ENCODE data around the gene MAGEC3. TPM values are rescaled to one million over a fixed set of nuclear protein-coding genes. Genes with fewer than 3 reads are reported as not detected.

Gene MAGEC3, protein sequence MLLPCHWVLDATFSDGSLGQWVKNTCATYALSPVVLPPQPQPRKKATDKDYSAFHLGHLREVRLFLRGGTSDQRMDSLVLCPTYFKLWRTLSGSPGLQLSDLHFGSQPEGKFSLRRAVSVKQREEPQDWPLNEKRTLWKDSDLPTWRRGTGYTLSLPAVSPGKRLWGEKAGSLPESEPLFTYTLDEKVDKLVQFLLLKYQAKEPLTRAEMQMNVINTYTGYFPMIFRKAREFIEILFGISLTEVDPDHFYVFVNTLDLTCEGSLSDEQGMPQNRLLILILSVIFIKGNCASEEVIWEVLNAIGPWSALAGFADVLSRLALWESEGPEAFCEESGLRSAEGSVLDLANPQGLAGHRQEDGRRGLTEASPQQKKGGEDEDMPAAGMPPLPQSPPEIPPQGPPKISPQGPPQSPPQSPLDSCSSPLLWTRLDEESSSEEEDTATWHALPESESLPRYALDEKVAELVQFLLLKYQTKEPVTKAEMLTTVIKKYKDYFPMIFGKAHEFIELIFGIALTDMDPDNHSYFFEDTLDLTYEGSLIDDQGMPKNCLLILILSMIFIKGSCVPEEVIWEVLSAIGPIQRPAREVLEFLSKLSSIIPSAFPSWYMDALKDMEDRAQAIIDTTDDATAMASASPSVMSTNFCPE
- total RNA-seq (2014; rRNA removed; shearing (Covaris generic)) (not detected in 2 replicates), polyA plus RNA-seq (2016; fragmentation: Nextera tagmentation; extraction: Ambion mirVana) (0.21 TPM in 1 of 2 replicates, not detected in the other)
- long read RNA-seq, result 0 reads

DNA sequence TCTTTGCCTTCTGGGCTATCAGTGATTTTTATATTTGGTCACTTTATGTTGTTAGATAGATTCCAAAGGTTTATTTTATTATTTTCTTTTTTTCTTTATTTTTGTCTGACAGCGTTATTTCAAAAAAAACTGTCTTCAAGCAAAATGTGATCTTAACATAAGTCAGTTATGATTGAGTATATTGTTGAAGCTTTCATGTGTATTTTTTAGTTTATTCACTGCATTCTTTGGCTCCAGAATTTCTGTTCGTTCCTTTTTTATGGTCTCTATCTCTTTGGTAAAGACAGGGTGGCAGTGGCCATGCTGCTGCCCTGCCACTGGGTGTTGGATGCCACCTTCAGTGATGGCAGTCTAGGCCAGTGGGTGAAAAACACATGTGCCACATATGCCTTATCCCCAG lies at the start of gene MAGEC3:
Gene MAGEC3 (plus strand): TSS at position 301 of the 400 bp plus-strand sequence. CDS start 0 bp downstream, at position 301.
- DNase-seq (ENCODE audit: low spot score) (no peak), ATAC-seq (no peak)
- no peak within 1 kb of the TSS for H3K27ac ChIP-seq (ENCODE audit: low read depth)
- H3K27ac Mint-ChIP-seq, result no peak within 1 kb of the TSS
- H3K4me3 ChIP-seq, result no peak within 1 kb of the TSS
- no peaks in the 10 kb centered on the region for H3K4me1 ChIP-seq (ENCODE audit: insufficient read depth)
- no peaks in the 10 kb centered on the region for H3K79me2 ChIP-seq (replicated peaks; ENCODE audit: insufficient read depth)
- H3K4me3 Mint-ChIP-seq, result no peak within 1 kb of the TSS
- no peaks in the 10 kb centered on the region for H3F3A ChIP-seq (replicated peaks; ENCODE audit: low read depth)
- no peaks in the 10 kb centered on the region for H3K27me3 Mint-ChIP-seq (ENCODE audit: insufficient read depth, low read depth, poor library complexity)
- no peaks in the 10 kb centered on the region for H3K36me3 ChIP-seq (ENCODE audit: insufficient read depth)
- H3K4me2 ChIP-seq, result no peak within 1 kb of the TSS
- H3K9me2 ChIP-seq (ENCODE audit: insufficient read depth), result no peaks in the 10 kb centered on the region
- H3K36me3 Mint-ChIP-seq (ENCODE audit: low read depth), result no peaks in the 10 kb centered on the region
- H3K9me3 Mint-ChIP-seq, result no peaks in the 10 kb centered on the region
- TF ChIP-seq, protein P1, sequence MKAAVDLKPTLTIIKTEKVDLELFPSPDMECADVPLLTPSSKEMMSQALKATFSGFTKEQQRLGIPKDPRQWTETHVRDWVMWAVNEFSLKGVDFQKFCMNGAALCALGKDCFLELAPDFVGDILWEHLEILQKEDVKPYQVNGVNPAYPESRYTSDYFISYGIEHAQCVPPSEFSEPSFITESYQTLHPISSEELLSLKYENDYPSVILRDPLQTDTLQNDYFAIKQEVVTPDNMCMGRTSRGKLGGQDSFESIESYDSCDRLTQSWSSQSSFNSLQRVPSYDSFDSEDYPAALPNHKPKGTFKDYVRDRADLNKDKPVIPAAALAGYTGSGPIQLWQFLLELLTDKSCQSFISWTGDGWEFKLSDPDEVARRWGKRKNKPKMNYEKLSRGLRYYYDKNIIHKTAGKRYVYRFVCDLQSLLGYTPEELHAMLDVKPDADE (IDR thresholded peaks at IDR 0.05), result no peak
- TF ChIP-seq EZH2phosphoT487 (IDR thresholded peaks at IDR 0.05; ENCODE audit: unreplicated experiment), result no peak
- no peak for TF ChIP-seq EZH2 (IDR thresholded peaks at IDR 0.05; ENCODE audit: low read depth, unreplicated experiment)
- no peak for TF ChIP-seq NANOG (IDR thresholded peaks at IDR 0.05; ENCODE audit: borderline replicate concordance)
- TF ChIP-seq ZNF331 (CRISPR knock-in tag; IDR thresholded peaks at IDR 0.05; ENCODE audit: low read depth), result no peak
- TF ChIP-seq, protein P2, sequence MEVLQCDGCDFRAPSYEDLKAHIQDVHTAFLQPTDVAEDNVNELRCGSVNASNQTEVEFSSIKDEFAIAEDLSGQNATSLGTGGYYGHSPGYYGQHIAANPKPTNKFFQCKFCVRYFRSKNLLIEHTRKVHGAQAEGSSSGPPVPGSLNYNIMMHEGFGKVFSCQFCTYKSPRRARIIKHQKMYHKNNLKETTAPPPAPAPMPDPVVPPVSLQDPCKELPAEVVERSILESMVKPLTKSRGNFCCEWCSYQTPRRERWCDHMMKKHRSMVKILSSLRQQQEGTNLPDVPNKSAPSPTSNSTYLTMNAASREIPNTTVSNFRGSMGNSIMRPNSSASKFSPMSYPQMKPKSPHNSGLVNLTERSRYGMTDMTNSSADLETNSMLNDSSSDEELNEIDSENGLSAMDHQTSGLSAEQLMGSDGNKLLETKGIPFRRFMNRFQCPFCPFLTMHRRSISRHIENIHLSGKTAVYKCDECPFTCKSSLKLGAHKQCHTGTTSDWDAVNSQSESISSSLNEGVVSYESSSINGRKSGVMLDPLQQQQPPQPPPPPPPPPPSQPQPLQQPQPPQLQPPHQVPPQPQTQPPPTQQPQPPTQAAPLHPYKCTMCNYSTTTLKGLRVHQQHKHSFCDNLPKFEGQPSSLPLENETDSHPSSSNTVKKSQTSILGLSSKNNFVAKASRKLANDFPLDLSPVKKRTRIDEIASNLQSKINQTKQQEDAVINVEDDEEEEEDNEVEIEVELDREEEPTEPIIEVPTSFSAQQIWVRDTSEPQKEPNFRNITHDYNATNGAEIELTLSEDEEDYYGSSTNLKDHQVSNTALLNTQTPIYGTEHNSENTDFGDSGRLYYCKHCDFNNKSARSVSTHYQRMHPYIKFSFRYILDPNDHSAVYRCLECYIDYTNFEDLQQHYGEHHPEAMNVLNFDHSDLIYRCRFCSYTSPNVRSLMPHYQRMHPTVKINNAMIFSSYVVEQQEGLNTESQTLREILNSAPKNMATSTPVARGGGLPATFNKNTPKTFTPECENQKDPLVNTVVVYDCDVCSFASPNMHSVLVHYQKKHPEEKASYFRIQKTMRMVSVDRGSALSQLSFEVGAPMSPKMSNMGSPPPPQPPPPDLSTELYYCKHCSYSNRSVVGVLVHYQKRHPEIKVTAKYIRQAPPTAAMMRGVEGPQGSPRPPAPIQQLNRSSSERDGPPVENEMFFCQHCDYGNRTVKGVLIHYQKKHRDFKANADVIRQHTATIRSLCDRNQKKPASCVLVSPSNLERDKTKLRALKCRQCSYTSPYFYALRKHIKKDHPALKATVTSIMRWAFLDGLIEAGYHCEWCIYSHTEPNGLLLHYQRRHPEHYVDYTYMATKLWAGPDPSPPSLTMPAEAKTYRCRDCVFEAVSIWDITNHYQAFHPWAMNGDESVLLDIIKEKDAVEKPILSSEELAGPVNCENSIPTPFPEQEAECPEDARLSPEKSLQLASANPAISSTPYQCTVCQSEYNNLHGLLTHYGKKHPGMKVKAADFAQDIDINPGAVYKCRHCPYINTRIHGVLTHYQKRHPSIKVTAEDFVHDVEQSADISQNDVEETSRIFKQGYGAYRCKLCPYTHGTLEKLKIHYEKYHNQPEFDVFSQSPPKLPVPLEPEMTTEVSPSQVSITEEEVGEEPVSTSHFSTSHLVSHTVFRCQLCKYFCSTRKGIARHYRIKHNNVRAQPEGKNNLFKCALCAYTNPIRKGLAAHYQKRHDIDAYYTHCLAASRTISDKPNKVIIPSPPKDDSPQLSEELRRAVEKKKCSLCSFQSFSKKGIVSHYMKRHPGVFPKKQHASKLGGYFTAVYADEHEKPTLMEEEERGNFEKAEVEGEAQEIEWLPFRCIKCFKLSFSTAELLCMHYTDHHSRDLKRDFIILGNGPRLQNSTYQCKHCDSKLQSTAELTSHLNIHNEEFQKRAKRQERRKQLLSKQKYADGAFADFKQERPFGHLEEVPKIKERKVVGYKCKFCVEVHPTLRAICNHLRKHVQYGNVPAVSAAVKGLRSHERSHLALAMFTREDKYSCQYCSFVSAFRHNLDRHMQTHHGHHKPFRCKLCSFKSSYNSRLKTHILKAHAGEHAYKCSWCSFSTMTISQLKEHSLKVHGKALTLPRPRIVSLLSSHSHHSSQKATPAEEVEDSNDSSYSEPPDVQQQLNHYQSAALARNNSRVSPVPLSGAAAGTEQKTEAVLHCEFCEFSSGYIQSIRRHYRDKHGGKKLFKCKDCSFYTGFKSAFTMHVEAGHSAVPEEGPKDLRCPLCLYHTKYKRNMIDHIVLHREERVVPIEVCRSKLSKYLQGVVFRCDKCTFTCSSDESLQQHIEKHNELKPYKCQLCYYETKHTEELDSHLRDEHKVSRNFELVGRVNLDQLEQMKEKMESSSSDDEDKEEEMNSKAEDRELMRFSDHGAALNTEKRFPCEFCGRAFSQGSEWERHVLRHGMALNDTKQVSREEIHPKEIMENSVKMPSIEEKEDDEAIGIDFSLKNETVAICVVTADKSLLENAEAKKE (CRISPR knock-in tag; IDR thresholded peaks at IDR 0.05), result no peak
- TF ChIP-seq POLR2AphosphoS5 (IDR thresholded peaks at IDR 0.05; ENCODE audit: low read depth), result no peak
- no peak for TF ChIP-seq JUNB (IDR thresholded peaks at IDR 0.05; ENCODE audit: unreplicated experiment)
- TF ChIP-seq, protein P3, sequence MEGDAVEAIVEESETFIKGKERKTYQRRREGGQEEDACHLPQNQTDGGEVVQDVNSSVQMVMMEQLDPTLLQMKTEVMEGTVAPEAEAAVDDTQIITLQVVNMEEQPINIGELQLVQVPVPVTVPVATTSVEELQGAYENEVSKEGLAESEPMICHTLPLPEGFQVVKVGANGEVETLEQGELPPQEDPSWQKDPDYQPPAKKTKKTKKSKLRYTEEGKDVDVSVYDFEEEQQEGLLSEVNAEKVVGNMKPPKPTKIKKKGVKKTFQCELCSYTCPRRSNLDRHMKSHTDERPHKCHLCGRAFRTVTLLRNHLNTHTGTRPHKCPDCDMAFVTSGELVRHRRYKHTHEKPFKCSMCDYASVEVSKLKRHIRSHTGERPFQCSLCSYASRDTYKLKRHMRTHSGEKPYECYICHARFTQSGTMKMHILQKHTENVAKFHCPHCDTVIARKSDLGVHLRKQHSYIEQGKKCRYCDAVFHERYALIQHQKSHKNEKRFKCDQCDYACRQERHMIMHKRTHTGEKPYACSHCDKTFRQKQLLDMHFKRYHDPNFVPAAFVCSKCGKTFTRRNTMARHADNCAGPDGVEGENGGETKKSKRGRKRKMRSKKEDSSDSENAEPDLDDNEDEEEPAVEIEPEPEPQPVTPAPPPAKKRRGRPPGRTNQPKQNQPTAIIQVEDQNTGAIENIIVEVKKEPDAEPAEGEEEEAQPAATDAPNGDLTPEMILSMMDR (conservative IDR thresholded peaks at IDR 0.05; ENCODE audit: low read depth in 2 of 2), result no peak
- TF ChIP-seq CREB1 (CRISPR knock-in tag; IDR thresholded peaks at IDR 0.05; ENCODE audit: low read depth), result no peak
- TF ChIP-seq, protein P4, sequence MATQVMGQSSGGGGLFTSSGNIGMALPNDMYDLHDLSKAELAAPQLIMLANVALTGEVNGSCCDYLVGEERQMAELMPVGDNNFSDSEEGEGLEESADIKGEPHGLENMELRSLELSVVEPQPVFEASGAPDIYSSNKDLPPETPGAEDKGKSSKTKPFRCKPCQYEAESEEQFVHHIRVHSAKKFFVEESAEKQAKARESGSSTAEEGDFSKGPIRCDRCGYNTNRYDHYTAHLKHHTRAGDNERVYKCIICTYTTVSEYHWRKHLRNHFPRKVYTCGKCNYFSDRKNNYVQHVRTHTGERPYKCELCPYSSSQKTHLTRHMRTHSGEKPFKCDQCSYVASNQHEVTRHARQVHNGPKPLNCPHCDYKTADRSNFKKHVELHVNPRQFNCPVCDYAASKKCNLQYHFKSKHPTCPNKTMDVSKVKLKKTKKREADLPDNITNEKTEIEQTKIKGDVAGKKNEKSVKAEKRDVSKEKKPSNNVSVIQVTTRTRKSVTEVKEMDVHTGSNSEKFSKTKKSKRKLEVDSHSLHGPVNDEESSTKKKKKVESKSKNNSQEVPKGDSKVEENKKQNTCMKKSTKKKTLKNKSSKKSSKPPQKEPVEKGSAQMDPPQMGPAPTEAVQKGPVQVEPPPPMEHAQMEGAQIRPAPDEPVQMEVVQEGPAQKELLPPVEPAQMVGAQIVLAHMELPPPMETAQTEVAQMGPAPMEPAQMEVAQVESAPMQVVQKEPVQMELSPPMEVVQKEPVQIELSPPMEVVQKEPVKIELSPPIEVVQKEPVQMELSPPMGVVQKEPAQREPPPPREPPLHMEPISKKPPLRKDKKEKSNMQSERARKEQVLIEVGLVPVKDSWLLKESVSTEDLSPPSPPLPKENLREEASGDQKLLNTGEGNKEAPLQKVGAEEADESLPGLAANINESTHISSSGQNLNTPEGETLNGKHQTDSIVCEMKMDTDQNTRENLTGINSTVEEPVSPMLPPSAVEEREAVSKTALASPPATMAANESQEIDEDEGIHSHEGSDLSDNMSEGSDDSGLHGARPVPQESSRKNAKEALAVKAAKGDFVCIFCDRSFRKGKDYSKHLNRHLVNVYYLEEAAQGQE (IDR thresholded peaks at IDR 0.05; ENCODE audit: unreplicated experiment), result no peak
- TF ChIP-seq STAT1 (IDR thresholded peaks at IDR 0.05; ENCODE audit: unreplicated experiment), result no peak
- TF ChIP-seq ZNF114 (CRISPR knock-in tag; IDR thresholded peaks at IDR 0.05), result no peak
- no peaks in the 10 kb centered on the region for H3K4me1 Mint-ChIP-seq
- H4K20me1 ChIP-seq (replicated peaks; ENCODE audit: insufficient read depth), result no peaks in the 10 kb centered on the region
- H3K27me3 ChIP-seq (ENCODE audit: insufficient read depth), result no peaks in the 10 kb centered on the region
- no peak within 1 kb of the TSS for H2AFZ ChIP-seq
